BLaER1 treated with 17β-estradiol and CSF1 and Interleukin-3, amounts not matched to agents 10 nM and 100 nM (cell line): ENCODE results near the gene JADE3.

Source experiments
- H3K27ac ChIP-seq, 11 experiments: shearing (Covaris generic); formaldehyde crosslinking; 2 replicates each; pipeline ENCODE4 v1.8.1; 2022
- H3K27me3 ChIP-seq, 11 experiments: shearing (Covaris generic); formaldehyde crosslinking; 2 replicates each; pipeline ENCODE4 v1.8.1; 2022
- H3K36me3 ChIP-seq, 11 experiments: shearing (Covaris generic); formaldehyde crosslinking; 2 replicates each; pipeline ENCODE4 v1.8.1; 2022
- H3K4me1 ChIP-seq, 10 experiments: shearing (Covaris generic); formaldehyde crosslinking; 2 replicates each; pipeline ENCODE4 v1.8.1; 2022
- H3K4me2 ChIP-seq, 11 experiments: shearing (Covaris generic); formaldehyde crosslinking; 2 replicates each; pipeline ENCODE4 v1.8.1; 2022
- H3K4me3 ChIP-seq, 10 experiments: shearing (Covaris generic); formaldehyde crosslinking; 2 replicates each; pipeline ENCODE4 v1.8.1; 2022
- H3K9ac ChIP-seq, 11 experiments: shearing (Covaris generic); formaldehyde crosslinking; 2 replicates each; pipeline ENCODE4 v1.8.1; 2022
- H3K9me3 ChIP-seq, 11 experiments: shearing (Covaris generic); formaldehyde crosslinking; replicated peaks in 1 of 11; 2 replicates each; pipeline ENCODE4 v1.8.1; 2022
- H4K20me1 ChIP-seq, 11 experiments: shearing (Covaris generic); formaldehyde crosslinking; 2 replicates each; pipeline ENCODE4 v1.8.1; 2022
- Cebpa-rat ChIP-seq, 11 experiments: shearing (Covaris generic); IDR thresholded peaks; 2 replicates each; pipeline ENCODE4 v1.8.1; 2022

Gene JADE3

GRCh38 chrX:46912098-46912602 lies at the start of gene JADE3:
JADE3 (plus strand) TSS chrX:46912421; CDS start chrX:46984895, 72,474 bp downstream.
- Histone ChIP-seq H3K4me1 (peaks cover 0 to 16% (median 11%) of the 10 kb centered on the region in 10 experiments; a peak in 16 of 20 replicates), H3K4me2 (peak within 1 kb of the TSS; percentile 58 to 87 (median 75)), H3K27ac (peak within 1 kb of the TSS; percentile 12 to 84 (median 79); a peak in 20 of 22 replicates), H3K9me3 (peaks cover 6 to 20% (median 14%) of the 10 kb centered on the region in 11 experiments; a peak in 16 of 22 replicates), H4K20me1 (peaks cover 0 to 41% (median 18%) of the 10 kb centered on the region in 11 experiments; a peak in 12 of 22 replicates), H3K36me3 (no peaks in the 10 kb centered on the region), H3K27me3 (no peaks in the 10 kb centered on the region), H3K4me3 (peak within 1 kb of the TSS; percentile 66 to 83 (median 76)), H3K9ac (peak within 1 kb of the TSS; percentile 74 to 87 (median 84))
- no peak for TF ChIP-seq Cebpa-rat (IDR thresholded peaks at IDR 0.05)

DNA sequence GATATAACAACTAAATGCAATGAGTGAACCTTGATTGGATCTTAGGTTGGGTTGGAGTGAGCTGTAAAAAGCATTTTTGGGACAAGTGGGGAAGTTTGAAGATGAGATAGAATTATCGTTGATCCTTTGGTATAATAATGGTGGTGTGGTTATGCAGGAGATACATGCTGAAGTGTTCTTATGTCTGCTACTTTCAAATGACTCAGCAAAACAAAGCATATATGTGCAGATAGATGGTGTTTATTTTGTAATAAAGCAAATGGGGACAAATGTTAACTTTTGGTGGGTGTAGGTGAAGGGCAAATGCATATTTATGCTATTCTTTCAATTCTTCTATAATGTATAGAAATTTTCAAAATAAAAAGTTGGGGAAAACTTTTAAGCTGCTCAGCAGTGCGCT lies 49.1 kb upstream of the JADE3 start:
- Histone ChIP-seq H3K4me2 (no peak overlapping the region), H3K4me1 (peaks cover 0 to 32% (median 0%) of the 10 kb centered on the region in 10 experiments; a peak in 6 of 20 replicates), H3K27ac (no peak overlapping the region; a peak in 1 of 22 replicates), H3K9ac (no peak overlapping the region), H4K20me1 (peaks cover 0 to 86% (median 6%) of the 10 kb centered on the region in 11 experiments; a peak in 12 of 22 replicates), H3K36me3 (peaks cover 43 to 93% (median 68%) of the 10 kb centered on the region in 11 experiments), H3K9me3 (peaks cover 0 to 5% (median 0%) of the 10 kb centered on the region in 11 experiments; a peak in 2 of 22 replicates), H3K4me3 (no peak overlapping the region), H3K27me3 (no peaks in the 10 kb centered on the region)
- TF ChIP-seq Cebpa-rat (IDR thresholded peaks at IDR 0.05): no peak

- peaks cover 0 to 32% (median 0%) of the 10 kb centered on the region in 10 experiments; a peak in 6 of 20 replicates for H3K4me1 ChIP-seq
- peaks cover 0 to 5% (median 0%) of the 10 kb centered on the region in 11 experiments; a peak in 2 of 22 replicates for H3K9me3 ChIP-seq
- H3K4me3 ChIP-seq: no peak overlapping the region
- peak overlapping the region in 2 of 11 experiments; percentile 49 to 63; a peak in 5 of 22 replicates for H3K4me2 ChIP-seq
- no peaks in the 10 kb centered on the region for H3K27me3 ChIP-seq
- peaks cover 0 to 84% (median 0%) of the 10 kb centered on the region in 11 experiments; a peak in 9 of 22 replicates for H4K20me1 ChIP-seq
- peak overlapping the region in 3 of 11 experiments; percentile 4 to 69 (median 59); a peak in 5 of 22 replicates for H3K27ac ChIP-seq
- peaks cover 43 to 94% (median 69%) of the 10 kb centered on the region in 11 experiments for H3K36me3 ChIP-seq
- TF ChIP-seq Cebpa-rat (IDR thresholded peaks at IDR 0.05): no peak
- H3K9ac ChIP-seq: no peak overlapping the region; a peak in 1 of 22 replicates
Measured at GRCh38 chrX:46864606-46865005, 47.6 kb upstream of the JADE3 start.

- Histone ChIP-seq H3K36me3 (peaks cover 38 to 94% (median 69%) of the 10 kb centered on the region in 11 experiments), H3K9me3 (peaks cover 0 to 5% (median 0%) of the 10 kb centered on the region in 11 experiments; a peak in 2 of 22 replicates), H3K4me1 (peaks cover 0 to 32% (median 0%) of the 10 kb centered on the region in 10 experiments; a peak in 6 of 20 replicates), H3K27ac (peak overlapping the region in 3 of 11 experiments; percentile 4 to 69 (median 59); a peak in 6 of 22 replicates), H3K4me3 (no peak overlapping the region), H3K27me3 (no peaks in the 10 kb centered on the region), H3K4me2 (peak overlapping the region in 2 of 11 experiments; percentile 49 to 63; a peak in 2 of 22 replicates), H4K20me1 (peaks cover 0 to 84% (median 6%) of the 10 kb centered on the region in 11 experiments; a peak in 10 of 22 replicates), H3K9ac (no peak overlapping the region)
- no peak for TF ChIP-seq Cebpa-rat (IDR thresholded peaks at IDR 0.05)
Measured at GRCh38 chrX:46865281-46865680, 46.9 kb upstream of the JADE3 start.

DNA sequence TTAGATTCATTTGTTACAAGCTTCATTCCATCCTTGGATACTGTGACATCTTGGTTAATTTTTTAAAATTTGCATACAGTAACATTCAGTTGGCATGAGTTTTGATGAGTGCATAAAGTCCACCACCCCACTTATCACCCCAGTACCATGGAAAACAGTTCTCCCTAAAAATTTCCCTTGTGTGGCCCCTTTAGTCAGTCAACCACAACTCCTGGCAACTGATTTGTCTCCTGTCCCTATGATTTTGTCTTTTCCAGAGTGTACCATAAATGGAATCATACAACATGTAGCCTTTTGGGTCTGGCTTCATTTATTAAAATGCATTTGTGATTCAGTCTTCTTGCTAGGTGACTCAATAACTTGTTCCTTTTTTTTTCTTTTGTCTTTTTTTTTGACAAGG lies 45.5 kb upstream of the JADE3 start:
- Histone ChIP-seq H3K27ac (no peak overlapping the region), H3K4me1 (peaks cover 0 to 32% (median 0%) of the 10 kb centered on the region in 10 experiments; a peak in 6 of 20 replicates), H3K9me3 (peaks cover 0 to 5% (median 0%) of the 10 kb centered on the region in 11 experiments; a peak in 2 of 22 replicates), H3K36me3 (peaks cover 27 to 91% (median 60%) of the 10 kb centered on the region in 11 experiments), H3K9ac (no peak overlapping the region), H4K20me1 (peaks cover 0 to 84% (median 17%) of the 10 kb centered on the region in 11 experiments; a peak in 11 of 22 replicates), H3K4me2 (no peak overlapping the region), H3K27me3 (no peaks in the 10 kb centered on the region), H3K4me3 (no peak overlapping the region)
- TF ChIP-seq Cebpa-rat (IDR thresholded peaks at IDR 0.05): no peak

- peaks cover 0 to 14% (median 0%) of the 10 kb centered on the region in 10 experiments; a peak in 4 of 20 replicates for H3K4me1 ChIP-seq
- peaks cover 3 to 68% (median 29%) of the 10 kb centered on the region in 11 experiments for H3K36me3 ChIP-seq
- TF ChIP-seq Cebpa-rat (IDR thresholded peaks at IDR 0.05): no peak
- no peak overlapping the region for H3K9ac ChIP-seq
- H3K27me3 ChIP-seq: no peaks in the 10 kb centered on the region
- no peaks in the 10 kb centered on the region for H3K9me3 ChIP-seq
- peaks cover 0 to 91% (median 20%) of the 10 kb centered on the region in 11 experiments; a peak in 13 of 22 replicates for H4K20me1 ChIP-seq
- H3K27ac ChIP-seq: no peak overlapping the region
- no peak overlapping the region; a peak in 1 of 22 replicates for H3K4me2 ChIP-seq
- no peak overlapping the region for H3K4me3 ChIP-seq
Measured at GRCh38 chrX:46873746-46874145, 38.5 kb upstream of the JADE3 start.

- Histone ChIP-seq H4K20me1 (peaks cover 0 to 82% (median 12%) of the 10 kb centered on the region in 11 experiments; a peak in 12 of 22 replicates), H3K27ac (no peak overlapping the region), H3K4me3 (no peak overlapping the region), H3K4me1 (peaks cover 0 to 14% (median 0%) of the 10 kb centered on the region in 10 experiments; a peak in 4 of 20 replicates), H3K9me3 (no peaks in the 10 kb centered on the region), H3K27me3 (no peaks in the 10 kb centered on the region), H3K36me3 (peaks cover 8 to 59% (median 29%) of the 10 kb centered on the region in 11 experiments; a peak in 21 of 22 replicates), H3K4me2 (no peak overlapping the region), H3K9ac (no peak overlapping the region)
- no peak for TF ChIP-seq Cebpa-rat (IDR thresholded peaks at IDR 0.05)
Measured at GRCh38 chrX:46876901-46877300, 35.3 kb upstream of the JADE3 start.

DNA sequence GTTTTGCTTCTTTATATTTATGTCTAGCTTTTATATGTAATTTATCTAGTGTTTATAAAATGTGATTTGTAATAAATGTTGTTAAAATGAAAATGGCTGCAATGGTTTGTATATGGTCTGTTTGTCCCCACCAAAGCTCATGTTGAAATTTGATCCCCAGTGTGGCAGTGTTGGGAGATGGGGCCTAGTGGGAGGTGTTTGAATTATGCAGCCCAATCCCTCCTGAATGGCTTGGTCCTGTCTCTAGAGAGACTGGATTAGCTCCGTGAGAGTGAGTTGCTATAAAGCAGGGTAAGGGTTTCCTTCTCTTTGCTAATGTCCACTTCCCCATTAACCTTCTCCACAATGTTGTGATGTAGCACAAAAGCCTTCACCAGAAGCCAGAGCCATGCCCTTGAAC lies 30.0 kb upstream of the JADE3 start:
- Histone ChIP-seq H3K9me3 (no peaks in the 10 kb centered on the region), H3K4me2 (no peak overlapping the region), H3K27me3 (no peaks in the 10 kb centered on the region), H3K9ac (no peak overlapping the region), H3K4me1 (peaks cover 0 to 5% (median 0%) of the 10 kb centered on the region in 10 experiments; a peak in 2 of 20 replicates), H3K4me3 (no peak overlapping the region), H4K20me1 (peaks cover 0 to 40% (median 0%) of the 10 kb centered on the region in 11 experiments; a peak in 3 of 22 replicates), H3K27ac (no peak overlapping the region), H3K36me3 (peaks cover 11 to 51% (median 30%) of the 10 kb centered on the region in 11 experiments; a peak in 20 of 22 replicates)
- no peak for TF ChIP-seq Cebpa-rat (IDR thresholded peaks at IDR 0.05)

DNA sequence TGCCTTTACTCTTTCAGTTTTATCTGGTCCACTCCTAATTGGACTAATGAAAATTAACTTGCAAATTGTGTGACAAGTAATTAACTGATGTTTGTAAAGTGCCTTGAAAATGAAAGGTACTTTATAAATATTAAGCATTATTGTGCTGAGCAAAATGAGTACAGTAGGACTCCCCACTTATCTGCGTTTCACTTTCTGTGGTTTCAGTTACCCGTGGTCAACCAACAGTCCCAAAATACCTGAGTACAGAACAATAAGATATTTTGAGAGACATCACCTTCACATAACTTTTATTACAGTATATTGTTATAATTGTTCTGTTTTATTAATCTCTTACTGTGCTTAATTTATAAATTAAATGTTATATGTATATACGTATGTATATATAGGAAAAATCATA lies 27.4 kb upstream of the JADE3 start:
- H3K4me2 ChIP-seq: no peak overlapping the region
- no peak for TF ChIP-seq Cebpa-rat (IDR thresholded peaks at IDR 0.05)
- no peaks in the 10 kb centered on the region for H3K9me3 ChIP-seq
- H3K9ac ChIP-seq: no peak overlapping the region
- H4K20me1 ChIP-seq: peaks cover 0 to 23% (median 0%) of the 10 kb centered on the region in 11 experiments; a peak in 2 of 22 replicates
- no peaks in the 10 kb centered on the region for H3K27me3 ChIP-seq
- H3K27ac ChIP-seq: no peak overlapping the region
- no peak overlapping the region for H3K4me3 ChIP-seq
- peaks cover 7 to 63% (median 33%) of the 10 kb centered on the region in 11 experiments; a peak in 20 of 22 replicates for H3K36me3 ChIP-seq
- peaks cover 0 to 5% (median 0%) of the 10 kb centered on the region in 10 experiments; a peak in 2 of 20 replicates for H3K4me1 ChIP-seq
